IMR-90 (cell line): ENCODE data around the gene SAMD7. TPM values are rescaled to one million over a fixed set of nuclear protein-coding genes. Genes with fewer than 3 reads are reported as not detected.

Experiments
- ATAC-seq: fragments of 200-7000 bp; cut with Tn5 transposase; 2 replicates; pipeline ENCODE4 v1.9.1; 2020; ENCODE audit warnings: low read depth, mild to moderate bottlenecking, moderate library complexity
- BruUV-seq: library from RNA; stranded (reverse); fragments of 400-500 nt; replicated peaks from 2 replicates; lab custom pipeline; 2021; lab: Mats Ljungman, UMichigan
- CTCF ChIA-PET: fragments of 300-600 bp; formaldehyde crosslinking; extraction: SDS; loops from one replicate; lab custom pipeline; 2021; ENCODE audit warnings: antibody characterized with exemption; lab: Yijun Ruan, JAX
- POLR2A ChIA-PET: fragments of 300-600 bp; sonication (Branson Sonifier 250); formaldehyde crosslinking; loops from one replicate; lab custom pipeline; 2022; ENCODE audit warnings: antibody characterized with exemption; ENCODE audit not compliant: unreplicated experiment; lab: Charles Lee
- DNase-seq: peaks from one replicate; pipeline ENCODE4 v3.0.0; 2013
- H2AFZ ChIP-seq: replicated peaks from 2 replicates; pipeline ENCODE3; 2013; ENCODE audit warnings: low read length, mild to moderate bottlenecking; ENCODE audit not compliant: poor library complexity
- H2AK5ac ChIP-seq: 2 replicates; pipeline ENCODE4 v1.6.1; 2013; ENCODE audit warnings: low read depth, low read length, inconsistent platforms
- H2AK9ac ChIP-seq: replicated peaks from 2 replicates; pipeline ENCODE3; 2013; ENCODE audit warnings: mild to moderate bottlenecking, low read depth, low read length, moderate library complexity; ENCODE audit not compliant: poor library complexity
- H2BK120ac ChIP-seq: 2 replicates; pipeline ENCODE4 v1.6.1; 2013; ENCODE audit warnings: low read depth, low read length, inconsistent platforms
- H2BK15ac ChIP-seq: 3 replicates; pipeline ENCODE4 v1.6.1; 2013; ENCODE audit warnings: low read depth, low read length, inconsistent platforms
- H2BK20ac ChIP-seq: 2 replicates; pipeline ENCODE4 v1.6.1; 2013; ENCODE audit warnings: low read depth, mild to moderate bottlenecking, inconsistent platforms, low read length, moderate library complexity
- H2BK5ac ChIP-seq: 2 replicates; pipeline ENCODE4 v1.6.1; 2013; ENCODE audit warnings: mild to moderate bottlenecking, low read depth, low read length, inconsistent platforms; ENCODE audit not compliant: poor library complexity, severe bottlenecking
- H3K14ac ChIP-seq: replicated peaks from 2 replicates; pipeline ENCODE4 v1.6.1; 2013; ENCODE audit warnings: low read depth, low read length, inconsistent platforms
- H3K18ac ChIP-seq: 2 replicates; pipeline ENCODE4 v1.6.1; 2013; ENCODE audit warnings: low read depth, low read length, control low read depth
- H3K23ac ChIP-seq: 2 replicates; pipeline ENCODE4 v1.6.1; 2013; ENCODE audit warnings: low read depth, low read length, inconsistent platforms
- H3K27ac ChIP-seq: 2 replicates; pipeline ENCODE4 v1.5.1; 2013; ENCODE audit warnings: mild to moderate bottlenecking, control low read depth, low read length; ENCODE audit not compliant: insufficient read depth
- H3K27me3 ChIP-seq: 2 replicates; pipeline ENCODE4 v1.6.1; 2013; ENCODE audit warnings: low read length; ENCODE audit not compliant: control insufficient read depth, insufficient read depth
- H3K36me3 ChIP-seq: 2 replicates; pipeline ENCODE4 v1.6.1; 2013; ENCODE audit warnings: low read length, mixed read lengths; ENCODE audit not compliant: control insufficient read depth, insufficient read depth
- H3K4ac ChIP-seq: 2 replicates; pipeline ENCODE4 v1.6.1; 2013; ENCODE audit warnings: low read depth, low read length, inconsistent platforms
- H3K4me1 ChIP-seq: 2 replicates; pipeline ENCODE4 v1.6.1; 2013; ENCODE audit warnings: low read length, mixed read lengths; ENCODE audit not compliant: control insufficient read depth, insufficient read depth
- H3K4me2 ChIP-seq: 2 replicates; pipeline ENCODE4 v1.6.1; 2013; ENCODE audit warnings: low read depth, mild to moderate bottlenecking, control low read depth, low read length, moderate library complexity
- H3K4me3 ChIP-seq: 2 replicates; pipeline ENCODE4 v1.5.1; 2013; ENCODE audit warnings: low read depth, mild to moderate bottlenecking, control low read depth, low read length, moderate library complexity; ENCODE audit not compliant: insufficient read depth
- H3K56ac ChIP-seq: 2 replicates; pipeline ENCODE4 v1.6.1; 2013; ENCODE audit warnings: low read length, inconsistent platforms; ENCODE audit not compliant: insufficient read depth; ENCODE audit errors: extremely low read depth
- H3K79me1 ChIP-seq, 2 experiments: 2 replicates each; pipeline ENCODE4 v1.6.1; 2013; ENCODE audit warnings: low read length in 2 of 2, inconsistent platforms in 1 of 2, low read depth in 1 of 2
- H3K9ac ChIP-seq: 2 replicates; pipeline ENCODE4 v1.6.1; 2013; ENCODE audit warnings: low read depth, low read length, control low read depth
- H3K9me1 ChIP-seq: 2 replicates; pipeline ENCODE4 v1.6.1; 2013; ENCODE audit warnings: low read length, inconsistent platforms; ENCODE audit not compliant: insufficient read depth
- H3K9me3 ChIP-seq: 2 replicates; pipeline ENCODE4 v1.6.1; 2013; ENCODE audit warnings: low read length; ENCODE audit not compliant: control insufficient read depth, insufficient read depth
- H4K20me1 ChIP-seq: 2 replicates; pipeline ENCODE4 v1.6.1; 2013; ENCODE audit warnings: low read length, inconsistent platforms; ENCODE audit not compliant: insufficient read depth
- H4K5ac ChIP-seq: 2 replicates; pipeline ENCODE4 v1.6.1; 2013; ENCODE audit warnings: mild to moderate bottlenecking, low read depth, low read length, control low read depth
- H4K8ac ChIP-seq, 2 experiments: 2 replicates each; pipeline ENCODE4 v1.6.1; 2013; ENCODE audit warnings: low read depth in 2 of 2, low read length in 2 of 2, control low read depth in 1 of 2, inconsistent platforms in 1 of 2
- H4K91ac ChIP-seq: 2 replicates; pipeline ENCODE4 v1.6.1; 2013; ENCODE audit warnings: low read depth, low read length, inconsistent platforms; ENCODE audit not compliant: insufficient read depth
- BHLHE40 ChIP-seq: fragments of 150-350 bp; IDR thresholded peaks from 2 replicates; pipeline ENCODE4 v1.6.1; 2016; ENCODE audit warnings: mild to moderate bottlenecking, low read depth, low read length
- CEBPB ChIP-seq: IDR thresholded peaks from 2 replicates; pipeline ENCODE4 v1.6.1; 2012; ENCODE audit warnings: low read depth, low read length, improper control_type of control experiment
- CHD1 ChIP-seq: IDR thresholded peaks from 2 replicates; pipeline ENCODE4 v1.6.1; 2012; ENCODE audit warnings: low read depth, low read length, improper control_type of control experiment
- CTCF ChIP-seq: conservative IDR thresholded peaks from 2 replicates; pipeline ENCODE4 v1.5.1; 2012; ENCODE audit warnings: mild to moderate bottlenecking, low read depth, low read length, improper control_type of control experiment
- ELK1 ChIP-seq: fragments of 150-350 bp; IDR thresholded peaks from 2 replicates; pipeline ENCODE4 v1.6.1; 2016; ENCODE audit warnings: low read depth, mild to moderate bottlenecking, low read length, moderate library complexity, borderline replicate concordance
- FOS ChIP-seq: fragments of 150-350 bp; IDR thresholded peaks from 2 replicates; pipeline ENCODE4 v1.6.1; 2016; ENCODE audit warnings: low read depth, low read length
- MAFK ChIP-seq: IDR thresholded peaks from 2 replicates; pipeline ENCODE4 v1.6.1; 2012; ENCODE audit warnings: low read depth, low read length, improper control_type of control experiment
- MAZ ChIP-seq: IDR thresholded peaks from 2 replicates; pipeline ENCODE4 v1.6.1; 2012; ENCODE audit warnings: low read depth, mild to moderate bottlenecking, low read length, improper control_type of control experiment, moderate library complexity, borderline replicate concordance
- MXI1 ChIP-seq: IDR thresholded peaks from 2 replicates; pipeline ENCODE4 v1.6.1; 2012; ENCODE audit warnings: low read depth, mild to moderate bottlenecking, low read length, moderate library complexity, borderline replicate concordance
- NFE2L2 ChIP-seq: fragments of 150-350 bp; IDR thresholded peaks from 2 replicates; pipeline ENCODE4 v1.6.1; 2016; ENCODE audit warnings: low read depth, mild to moderate bottlenecking, low read length
- POLR2A ChIP-seq: IDR thresholded peaks from 2 replicates; pipeline ENCODE4 v1.6.1; 2012; ENCODE audit warnings: mild to moderate bottlenecking, low read depth, low read length
- RAD21 ChIP-seq: IDR thresholded peaks from 2 replicates; pipeline ENCODE4 v1.6.1; 2012; ENCODE audit warnings: low read length, improper control_type of control experiment
- RFX5 ChIP-seq: IDR thresholded peaks from 2 replicates; pipeline ENCODE4 v1.8.0; 2012; ENCODE audit warnings: low read depth, mild to moderate bottlenecking, low read length, moderate library complexity
- SMC3 ChIP-seq: fragments of 150-350 bp; IDR thresholded peaks from 2 replicates; pipeline ENCODE4 v1.6.1; 2016; ENCODE audit warnings: low read depth, mild to moderate bottlenecking, antibody characterized with exemption, low read length, moderate library complexity
- USF2 ChIP-seq: fragments of 150-350 bp; IDR thresholded peaks from 2 replicates; pipeline ENCODE4 v1.6.1; 2017; ENCODE audit warnings: mild to moderate bottlenecking, antibody characterized with exemption, low read length, low read depth
- WGBS, 2 experiments: methylation state at CpG; one replicate each; pipeline versions ENCODE4 v1.1.5 to v1.1.7; 2013; ENCODE audit warnings: missing lambda C conversion rate in 2 of 2; ENCODE audit not compliant: insufficient read length in 1 of 2; ENCODE audit errors: extremely low coverage in 2 of 2; 5-methylcytosine and 5-hydroxymethylcytosine counted together
- dilution Hi-C: fragments of 300-500 bp; cut with HindIII; formaldehyde crosslinking; loops from one replicate; pipeline ENCODE4 v1.14.3; 2018; ENCODE audit warnings: low sequenced_read_pairs; ENCODE audit not compliant: unreplicated experiment
- in situ Hi-C: fragments of 300-500 bp; cut with MboI; formaldehyde crosslinking; loops from 3 replicates; pipeline ENCODE4 v1.14.3; 2019; ENCODE audit warnings: low sequenced_read_pairs, inconsistent platforms, mixed read lengths
- intact Hi-C: fragments of 100-400 bp; cut with micrococcal nuclease; formaldehyde crosslinking; loops from 2 replicates; pipeline ENCODE4 v1.10.0; 2022
- polyA plus RNA-seq, 3 experiments: library from polyadenylated mRNA; depleted of rRNA; stranded (reverse); fragments of >200 nt; gene quantifications; 2 replicates each; pipeline ENCODE4 v1.2.3, GENCODE V29; 2012; ENCODE audit warnings: low replicate concordance in 1 of 3
- total RNA-seq: library from RNA; depleted of rRNA; stranded (reverse); fragments of >200 nt; gene quantifications from 2 replicates; pipeline ENCODE4 v1.2.3, GENCODE V29; 2012

The SAMD7 gene
- total and polyA plus RNA-seq, 2 of the 4 experiments (the other 2 are of a cell fraction) = not detected

- Histone ChIP-seq H3K14ac (no peak overlapping the region), H3K18ac (no peak overlapping the region), H3K9me3 (no peaks in the 10 kb centered on the region), H3K56ac (no peak overlapping the region), H2BK20ac (no peak overlapping the region), H2BK5ac (no peak overlapping the region), H4K5ac (no peak overlapping the region), H4K20me1 (no peaks in the 10 kb centered on the region), H3K79me1 (no peaks in the 10 kb centered on the region), H2AFZ (no peak overlapping the region), H4K91ac (no peak overlapping the region), H3K36me3 (no peaks in the 10 kb centered on the region), H4K8ac (no peak overlapping the region), H3K4me3 (no peak overlapping the region), H3K4me2 (no peak overlapping the region), H3K27ac (no peak overlapping the region), H2BK15ac (no peak overlapping the region), H2AK5ac (no peak overlapping the region), H3K9ac (no peak overlapping the region), H2BK120ac (no peak overlapping the region), H3K4me1 (no peaks in the 10 kb centered on the region), H3K4ac (no peak overlapping the region), H2AK9ac (no peak overlapping the region), H3K9me1 (no peaks in the 10 kb centered on the region), H3K23ac (no peak overlapping the region), H3K27me3 (peaks cover 15% of the 10 kb centered on the region)
- ChIA-PET POLR2A (no interaction called here), CTCF (no interaction called here)
- WGBS, 2 experiments = no CpG with 5 or more reads among the region's 1 CpG
- ATAC-seq (no peak), DNase-seq (no peak)
- in situ Hi-C loops (no loop called here), intact Hi-C loops (no loop called here), dilution Hi-C loops (no loop called here)
- no TSS peak for BruUV-seq
- no peak for TF ChIP-seq BHLHE40
- no peak for TF ChIP-seq MAZ
- no peak for TF ChIP-seq MAFK
- TF ChIP-seq POLR2A = no peak
- no peak for TF ChIP-seq CHD1
- TF ChIP-seq RAD21 = no peak
- no peak for TF ChIP-seq SMC3
- no peak for TF ChIP-seq CTCF
- TF ChIP-seq FOS = no peak
- TF ChIP-seq NFE2L2 = no peak
- no peak for TF ChIP-seq MXI1
- no peak for TF ChIP-seq CEBPB
- TF ChIP-seq RFX5 = no peak
- no peak for TF ChIP-seq ELK1
- TF ChIP-seq USF2 = no peak
Observed at GRCh38 chr3:169923831-169924230, 12.5 kb downstream of the SAMD7 start.
